SK-N-MC (cell line): ENCODE results near the gene USH2A.
"Not testable (repeated sequence)": the region's sequence is repeated elsewhere in the genome, so short reads cannot be mapped to it uniquely, and the experiment has no call there.

ENCODE experiments used
- DNase-seq: peaks from one replicate; pipeline ENCODE4 v3.0.0-alpha.2; 2011; ENCODE audit warnings: low read depth, low spot score
- H3K27ac ChIP-seq: fragments of 200-600 bp; sonication (generic); 2 replicates; pipeline ENCODE4 v1.5.1; 2016; ENCODE audit warnings: mixed run types
- H3K36me3 ChIP-seq: fragments of 200-600 bp; sonication (generic); 2 replicates; pipeline ENCODE4 v1.6.1; 2017; ENCODE audit warnings: antibody characterized with exemption, low read length, mixed read lengths; ENCODE audit not compliant: insufficient read depth
- H3K4me3 ChIP-seq: fragments of 200-600 bp; sonication (generic); 2 replicates; pipeline ENCODE4 v1.5.1; 2016
- H3K9ac ChIP-seq: fragments of 200-600 bp; sonication (generic); 2 replicates; pipeline ENCODE4 v1.8.0; 2017; ENCODE audit warnings: mixed run types, mixed read lengths; ENCODE audit not compliant: insufficient read length
- H3K9me3 ChIP-seq: fragments of 200-600 bp; sonication (generic); 2 replicates; pipeline ENCODE4 v1.6.1; 2017; ENCODE audit warnings: low read depth, mild to moderate bottlenecking, antibody characterized with exemption, low read length, moderate library complexity, mixed read lengths
- EZH2 ChIP-seq: fragments of 200-600 bp; sonication (generic); IDR thresholded peaks from one replicate; pipeline ENCODE4 v1.6.1; 2017; ENCODE audit warnings: antibody characterized with exemption
- FOXP2 ChIP-seq: optimal IDR thresholded peaks from 2 replicates; pipeline ENCODE3; 2011; ENCODE audit warnings: mild to moderate bottlenecking, moderate library complexity; ENCODE audit not compliant: insufficient read depth; ENCODE audit errors: extremely low read length, control extremely low read depth
- POLR2AphosphoS5 ChIP-seq: IDR thresholded peaks from 2 replicates; pipeline ENCODE4 v1.6.1; 2012; ENCODE audit warnings: mild to moderate bottlenecking, low read depth, low read length, borderline replicate concordance

USH2A gene

DNA sequence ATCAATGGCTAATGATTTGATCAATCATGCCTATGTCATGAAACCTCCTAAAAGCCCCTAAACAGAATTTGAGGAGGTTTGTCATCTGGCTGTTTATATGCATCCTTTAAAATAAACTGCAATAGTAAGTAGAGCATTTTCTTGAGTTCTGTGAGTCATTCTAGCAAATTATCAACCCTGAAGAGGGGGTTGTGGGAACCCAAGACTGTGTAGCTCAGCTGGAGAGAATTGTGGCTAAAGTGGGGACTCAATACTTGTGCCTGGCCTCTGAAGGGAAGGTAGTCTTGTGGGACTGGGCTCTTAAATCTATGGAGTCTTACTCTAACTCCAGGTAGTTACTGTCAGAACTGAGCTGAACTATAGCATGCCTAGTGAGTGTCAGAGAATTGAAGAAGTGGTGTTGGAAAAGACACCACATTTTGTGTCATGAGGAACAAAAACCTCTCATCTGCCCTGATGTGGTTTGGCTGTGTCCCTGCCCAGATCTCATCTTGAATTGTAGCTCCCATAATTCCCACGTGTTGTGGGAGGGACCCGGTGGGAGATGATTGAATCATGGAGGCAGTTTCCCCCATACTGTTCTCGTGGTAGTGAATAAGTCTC is 402.4 kb downstream of the USH2A start:
- TF ChIP-seq POLR2AphosphoS5 (no peak), FOXP2 (no peak), EZH2 (no peak)
- DNase-seq = no peak
- H3K9me3 ChIP-seq = no peaks in the 10 kb centered on the region

DNA sequence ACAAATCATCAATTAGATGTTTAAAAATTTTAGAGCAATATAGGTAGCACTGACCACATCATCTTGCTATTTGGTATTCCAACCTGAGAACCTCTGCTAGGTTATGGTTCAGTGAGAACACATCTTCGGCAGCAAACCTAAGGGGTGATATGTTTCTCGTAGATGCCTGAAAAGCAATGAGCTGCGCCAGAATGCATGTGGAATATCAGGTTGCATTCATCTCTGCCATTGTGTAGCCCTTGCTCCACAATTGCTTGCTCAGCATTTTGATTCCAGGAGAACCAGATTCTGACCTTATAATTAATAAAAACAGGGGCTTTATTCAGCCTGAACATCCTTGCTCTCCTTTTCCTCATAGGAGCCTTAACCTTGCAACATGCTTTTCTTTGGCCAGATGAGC is 408.1 kb downstream of the USH2A start:
- no peaks in the 10 kb centered on the region for H3K36me3 ChIP-seq
- H3K9ac ChIP-seq = no peak overlapping the region
- no peak for DNase-seq
- H3K4me3 ChIP-seq = no peak overlapping the region
- no peaks in the 10 kb centered on the region for H3K9me3 ChIP-seq
- H3K27ac ChIP-seq = no peak overlapping the region
- TF ChIP-seq FOXP2 (no peak), POLR2AphosphoS5 (no peak), EZH2 (no peak)

More for the DNA sequence above, 402.4 kb downstream of the USH2A start:
- no peak overlapping the region for H3K4me3 ChIP-seq
- H3K9ac ChIP-seq = no peak overlapping the region
- no peaks in the 10 kb centered on the region for H3K36me3 ChIP-seq
- H3K27ac ChIP-seq = no peak overlapping the region

DNA sequence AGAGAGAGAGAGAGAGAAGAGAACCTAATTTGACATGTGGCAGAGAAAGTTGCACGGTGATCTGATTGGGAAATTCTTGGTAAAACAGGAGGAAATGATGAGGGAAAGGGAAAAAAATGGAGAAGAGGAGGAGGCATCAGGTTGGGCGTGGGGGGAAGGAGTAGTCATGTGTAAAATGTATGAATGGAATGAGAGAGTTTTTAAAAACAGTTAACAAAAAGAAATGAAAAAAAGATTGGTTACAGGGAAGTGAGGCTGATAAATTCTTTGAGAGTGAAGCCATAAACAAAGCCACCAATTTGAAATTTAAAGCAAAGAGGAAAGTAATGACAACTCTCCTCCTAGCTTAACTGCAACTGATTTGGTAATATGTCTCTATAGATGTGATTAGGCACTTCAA is 409.2 kb downstream of the USH2A start:
- no peak overlapping the region for H3K27ac ChIP-seq
- DNase-seq = no peak
- TF ChIP-seq EZH2 (no peak), POLR2AphosphoS5 (no peak), FOXP2 (no peak)

DNA sequence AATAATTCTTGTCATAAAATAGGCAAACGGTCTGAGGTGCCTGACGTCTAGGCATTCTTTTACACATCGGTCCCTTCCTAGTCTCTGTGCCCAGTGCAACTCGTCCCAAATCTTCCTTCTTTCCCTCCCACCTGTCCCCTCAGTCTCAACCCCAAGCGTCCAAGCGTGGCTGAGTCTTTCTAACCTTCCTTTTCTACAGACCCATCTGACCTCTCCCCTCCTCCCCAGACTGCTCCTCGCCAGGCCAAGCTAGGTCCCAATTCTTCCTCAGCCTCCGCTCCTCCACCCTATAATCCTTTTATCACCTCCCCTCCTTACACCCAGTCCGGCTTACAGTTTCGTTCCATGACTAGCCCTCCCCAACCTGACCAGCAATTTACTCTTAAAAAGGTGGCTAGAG is 413.8 kb downstream of the USH2A start:
- not testable (repeated sequence) for DNase-seq, H3K36me3 ChIP-seq, H3K27ac ChIP-seq, H3K4me3 ChIP-seq, H3K9ac ChIP-seq, H3K9me3 ChIP-seq

More for the DNA sequence above, 409.2 kb downstream of the USH2A start:
- H3K4me3 ChIP-seq = no peak overlapping the region
- no peaks in the 10 kb centered on the region for H3K36me3 ChIP-seq
- H3K9me3 ChIP-seq = no peaks in the 10 kb centered on the region
- no peak overlapping the region for H3K9ac ChIP-seq

DNA sequence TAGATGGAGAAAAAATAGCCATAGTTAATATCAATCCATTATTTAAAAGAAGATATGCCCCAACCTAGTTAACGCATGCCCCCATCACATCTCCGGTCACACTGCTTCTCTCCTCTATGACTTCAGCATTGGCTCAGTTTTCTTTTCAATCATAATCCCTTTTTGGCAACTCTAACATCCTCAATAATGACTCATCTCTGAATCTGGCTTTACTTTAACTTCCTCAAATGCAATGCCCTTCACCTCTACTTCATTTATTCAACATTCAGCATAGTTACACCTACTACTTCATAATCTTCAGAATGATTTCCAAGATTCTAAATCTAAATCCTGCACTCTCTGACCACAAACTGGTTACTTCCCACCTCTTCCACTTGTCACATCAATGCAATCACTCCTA is 417.3 kb downstream of the USH2A start:
- no peak overlapping the region for H3K9ac ChIP-seq
- H3K4me3 ChIP-seq = no peak overlapping the region
- TF ChIP-seq EZH2 (no peak), FOXP2 (no peak), POLR2AphosphoS5 (no peak)
- H3K27ac ChIP-seq = no peak overlapping the region
- DNase-seq = no peak
- no peaks in the 10 kb centered on the region for H3K36me3 ChIP-seq
- no peaks in the 10 kb centered on the region for H3K9me3 ChIP-seq

DNA sequence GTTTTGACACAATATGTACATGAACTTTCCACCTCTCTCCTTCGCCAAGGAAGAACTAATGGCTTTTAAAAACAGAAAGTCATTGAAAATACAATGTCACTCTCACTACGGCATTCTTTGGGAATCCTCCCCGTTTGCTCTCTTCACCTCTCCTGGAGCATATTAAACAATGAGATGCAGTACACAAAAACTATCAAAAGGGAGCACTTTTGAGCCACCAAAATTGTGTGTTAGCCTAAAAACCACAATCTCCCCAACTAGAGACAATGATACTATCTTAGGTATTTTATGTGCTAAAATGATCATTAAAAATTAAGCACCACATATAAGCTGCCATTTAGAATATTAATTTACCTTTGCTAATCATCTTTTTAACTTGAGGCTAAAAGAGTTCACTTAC is 430.6 kb downstream of the USH2A start:
- peak; percentile 39 for DNase-seq

DNA sequence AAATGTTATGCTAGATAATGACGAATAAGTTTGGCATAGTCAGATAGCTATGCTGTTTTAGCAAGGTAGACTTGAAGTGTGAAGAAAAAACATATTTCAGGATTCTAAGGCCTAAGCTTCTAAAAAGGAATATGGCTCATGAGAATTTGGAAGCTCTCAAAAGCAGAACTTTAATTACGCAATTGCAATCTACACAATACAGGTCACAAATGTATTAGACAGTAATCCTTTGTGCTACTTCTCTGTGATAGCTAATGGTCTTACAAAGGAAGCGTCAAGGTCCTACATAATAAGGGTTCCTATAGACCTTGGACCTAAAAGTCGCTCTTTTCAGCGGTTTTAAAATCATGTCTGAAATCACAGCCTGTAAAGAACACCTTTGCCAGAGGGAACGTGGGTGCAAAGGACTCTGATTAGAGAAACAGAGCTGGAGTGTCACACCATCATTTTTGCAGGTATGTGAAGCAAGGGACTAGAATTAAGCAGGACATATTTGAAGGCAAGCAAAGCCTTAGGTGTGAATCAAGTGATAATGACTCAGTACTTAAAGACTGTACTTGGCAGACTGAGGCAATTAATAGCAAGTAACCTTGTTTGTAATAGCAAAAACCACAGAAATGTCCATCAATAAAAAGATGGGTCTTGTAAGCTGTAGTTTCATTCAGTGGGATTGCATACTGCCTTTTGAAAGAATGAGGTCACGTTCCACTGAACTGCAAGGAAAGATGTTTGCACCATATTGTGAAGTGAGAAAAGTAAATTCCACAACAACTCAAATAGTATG is 436.0 kb downstream of the USH2A start:
- DNase-seq = no peak
- Histone ChIP-seq H3K27ac (no peak overlapping the region), H3K36me3 (no peaks in the 10 kb centered on the region), H3K9ac (no peak overlapping the region), H3K4me3 (no peak overlapping the region), H3K9me3 (no peaks in the 10 kb centered on the region)
- TF ChIP-seq FOXP2 (no peak), POLR2AphosphoS5 (no peak), EZH2 (no peak)

More for the DNA sequence above, 430.6 kb downstream of the USH2A start:
- no peak for TF ChIP-seq POLR2AphosphoS5
- no peak for TF ChIP-seq EZH2
- TF ChIP-seq FOXP2 = no peak
- H3K9ac ChIP-seq = peak overlapping the region; percentile 17
- no peak overlapping the region for H3K4me3 ChIP-seq
- H3K36me3 ChIP-seq = no peaks in the 10 kb centered on the region
- H3K9me3 ChIP-seq = no peaks in the 10 kb centered on the region
- no peak overlapping the region for H3K27ac ChIP-seq

DNA sequence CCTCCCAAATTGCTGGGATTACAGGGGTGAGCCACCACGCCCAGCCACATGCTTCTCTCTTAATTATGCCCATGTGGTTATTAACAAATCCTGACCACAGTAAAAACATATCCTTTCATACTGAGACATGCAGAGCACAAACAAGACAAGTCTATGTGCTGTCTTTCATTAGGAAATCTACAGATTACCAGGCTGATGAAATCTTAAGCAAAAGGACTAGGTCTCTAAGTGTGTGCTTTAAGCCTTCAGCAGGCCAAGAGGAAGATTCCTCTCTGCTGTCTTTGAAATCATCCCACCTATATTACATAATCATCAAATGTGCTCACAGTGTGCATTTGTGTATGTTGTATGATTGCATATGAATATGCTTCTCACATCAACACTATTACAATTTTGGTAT is 436.8 kb downstream of the USH2A start:
- Histone ChIP-seq H3K9ac (no peak overlapping the region), H3K9me3 (no peaks in the 10 kb centered on the region), H3K36me3 (no peaks in the 10 kb centered on the region), H3K27ac (no peak overlapping the region), H3K4me3 (no peak overlapping the region)
- no peak for DNase-seq
- no peak for TF ChIP-seq FOXP2
- no peak for TF ChIP-seq EZH2
- TF ChIP-seq POLR2AphosphoS5 = no peak

DNA sequence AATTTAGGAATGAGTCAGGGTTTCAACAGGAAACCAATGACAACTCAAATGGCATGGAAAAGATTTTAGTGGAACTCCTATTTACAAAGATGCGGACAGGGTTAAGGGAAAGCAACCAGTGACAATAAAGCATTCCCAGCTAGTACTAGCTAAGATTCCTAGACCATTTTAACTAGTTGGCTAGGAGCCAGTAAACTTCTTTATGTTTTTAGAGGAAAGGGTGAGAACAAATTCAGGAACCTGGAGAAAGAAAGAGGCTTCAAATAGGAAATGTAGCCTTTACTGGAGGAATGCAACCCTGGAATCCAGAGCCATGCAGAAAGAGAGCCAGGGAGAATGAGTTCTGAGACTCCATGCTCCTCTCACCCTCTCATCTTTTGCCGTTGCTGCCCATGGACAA is 439.6 kb downstream of the USH2A start:
- Histone ChIP-seq H3K36me3 (no peaks in the 10 kb centered on the region), H3K27ac (no peak overlapping the region), H3K9me3 (no peaks in the 10 kb centered on the region), H3K9ac (no peak overlapping the region), H3K4me3 (no peak overlapping the region)
- TF ChIP-seq EZH2 (no peak), FOXP2 (no peak), POLR2AphosphoS5 (no peak)
- DNase-seq = no peak
